ENCODE results near the gene FCAMR.
A peak's percentile ranks its signal among the peaks of the same experiment; 100 is the strongest.

The FCAMR gene

DNA sequence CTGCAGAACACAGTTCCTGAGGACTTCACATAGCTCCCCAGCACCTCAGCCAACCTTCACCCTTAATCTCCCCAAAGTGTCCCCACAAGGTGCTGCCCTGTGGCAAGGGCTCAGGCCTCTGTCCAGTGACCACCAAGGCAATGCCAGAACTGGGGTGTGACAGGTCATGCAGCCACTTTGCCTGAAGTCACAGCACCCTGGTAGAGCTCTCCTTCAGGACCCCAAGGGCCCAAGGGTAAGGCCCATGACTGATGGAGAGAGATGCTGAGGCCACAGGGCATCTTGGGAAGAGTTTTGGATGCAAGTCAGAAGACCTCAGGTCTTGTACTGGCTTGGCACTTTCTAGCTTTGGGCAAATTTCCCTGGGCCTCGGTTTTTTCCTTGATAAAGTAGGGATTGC lies 47.7 kb downstream of the FCAMR start:
- WGBS (ENCODE audit: insufficient coverage, insufficient read length) = no CpG with 5 or more reads among the region's 1 CpG
- no peaks in the 10 kb centered on the region for H3K36me3 ChIP-seq (ENCODE audit: control insufficient read depth, insufficient read depth, low read length)

DNA sequence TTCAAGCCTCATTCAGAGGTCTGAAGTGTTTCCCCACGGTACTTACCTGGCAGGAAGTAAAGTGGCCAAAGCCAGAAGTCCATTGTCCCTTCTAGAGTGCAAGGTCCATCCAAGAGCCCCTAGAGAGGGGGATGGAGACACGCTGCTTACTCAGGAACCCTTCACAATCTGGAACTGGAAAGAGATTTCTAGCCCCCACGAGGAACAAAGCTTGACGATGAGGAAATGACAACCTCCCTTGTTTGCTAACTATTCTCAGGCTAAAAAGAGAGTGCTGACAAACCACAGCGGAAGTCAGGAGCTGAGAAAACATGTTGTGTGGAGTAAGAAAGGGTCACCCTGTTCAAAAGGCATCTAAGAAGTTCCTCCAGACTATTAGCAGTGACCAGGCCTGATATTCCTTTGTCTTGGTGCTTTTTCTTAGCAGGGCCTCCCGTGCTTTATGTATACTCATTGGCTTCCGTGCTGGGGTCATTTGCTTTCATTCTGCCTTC lies 48.4 kb downstream of the FCAMR start, which contains the start of gene FCMR:
FCMR (minus strand) TSS at position 170 of the 494 bp plus-strand sequence; CDS start at position 83, 87 bp downstream.
- Histone ChIP-seq H3K9me3 (ENCODE audit: control insufficient read depth, insufficient read depth, low read length) (no peaks in the 10 kb centered on the region), H3K36me3 (ENCODE audit: control insufficient read depth, insufficient read depth, low read length) (no peaks in the 10 kb centered on the region), H3K4me1 (ENCODE audit: control insufficient read depth, insufficient read depth, low read length) (no peaks in the 10 kb centered on the region), H3K27ac (ENCODE audit: low read length) (no peak within 1 kb of the TSS), H3K27me3 (ENCODE audit: control insufficient read depth, insufficient read depth, low read length) (no peaks in the 10 kb centered on the region), H3K4me3 (ENCODE audit: low read length) (no peak within 1 kb of the TSS)
- DNase-seq (ENCODE audit: low read depth, low spot score) = no peak
- WGBS (ENCODE audit: insufficient coverage, insufficient read length) = no CpG with 5 or more reads among the region's 7 CpGs

More for the DNA sequence above, 47.7 kb downstream of the FCAMR start:
- H3K27ac ChIP-seq (ENCODE audit: low read length) = no peak overlapping the region
- H3K4me1 ChIP-seq (ENCODE audit: control insufficient read depth, insufficient read depth, low read length) = no peaks in the 10 kb centered on the region
- H3K4me3 ChIP-seq (ENCODE audit: low read length) = no peak overlapping the region
- no peaks in the 10 kb centered on the region for H3K27me3 ChIP-seq (ENCODE audit: control insufficient read depth, insufficient read depth, low read length)
- no peaks in the 10 kb centered on the region for H3K9me3 ChIP-seq (ENCODE audit: control insufficient read depth, insufficient read depth, low read length)
- DNase-seq (ENCODE audit: low read depth, low spot score) = no peak

DNA sequence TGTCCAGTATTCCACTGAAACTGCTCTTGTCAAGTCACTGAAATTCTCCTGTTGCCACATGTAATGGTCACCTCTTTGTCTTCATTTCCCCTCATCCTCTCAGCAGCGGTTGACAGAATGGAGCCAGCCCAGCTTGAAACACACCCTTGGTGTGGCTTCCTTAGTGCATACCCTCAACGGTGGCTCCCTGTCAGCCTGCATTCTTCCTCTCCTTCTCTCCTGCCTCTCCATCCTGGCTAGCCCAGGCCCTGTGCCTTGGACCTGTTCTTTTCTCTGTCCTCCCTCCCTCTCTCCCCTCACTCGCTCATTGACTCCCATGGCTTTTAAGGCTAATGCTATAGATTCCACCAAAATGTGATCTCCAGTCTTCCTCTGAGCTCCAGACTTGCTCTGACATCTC lies 52.2 kb downstream of the FCAMR start:
- no peak overlapping the region for H3K4me3 ChIP-seq (ENCODE audit: low read length)
- no CpG with 5 or more reads among the region's 3 CpGs for WGBS (ENCODE audit: insufficient coverage, insufficient read length)

DNA sequence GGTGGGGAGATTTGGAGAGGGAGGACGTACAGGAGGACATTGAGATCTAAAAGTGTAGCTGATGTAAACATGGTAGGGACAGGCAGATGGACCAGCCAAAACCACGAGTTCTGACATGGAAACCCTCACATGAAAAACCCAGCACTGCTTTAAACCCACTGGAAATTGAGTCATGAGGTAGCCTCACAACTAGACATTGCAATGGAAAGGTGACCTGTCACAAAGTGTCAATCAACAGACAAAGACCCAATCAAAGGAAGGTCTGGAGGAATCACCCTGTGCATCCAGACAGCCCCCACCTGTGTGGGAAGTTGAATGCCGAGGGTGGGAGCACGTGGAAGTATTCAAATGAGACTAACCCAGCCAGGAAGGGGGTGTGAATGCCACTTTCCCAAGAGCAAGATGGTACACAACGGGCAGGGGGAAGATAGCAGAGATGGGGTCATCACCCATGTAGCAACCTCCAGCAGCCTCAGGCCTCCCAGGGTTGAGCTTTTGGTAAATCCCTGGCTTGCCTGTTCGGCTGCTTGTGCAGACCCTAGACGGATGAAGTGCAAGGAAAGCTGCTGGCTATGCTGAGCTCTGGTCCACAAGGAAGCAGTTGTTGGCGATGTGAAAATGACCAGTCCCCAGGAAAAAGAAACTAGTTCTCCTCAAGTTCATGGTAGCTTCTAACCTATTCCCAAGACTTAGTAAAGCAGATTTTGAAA lies 54.1 kb downstream of the FCAMR start:
- H3K4me1 ChIP-seq (ENCODE audit: control insufficient read depth, insufficient read depth, low read length) = no peaks in the 10 kb centered on the region
- H3K9me3 ChIP-seq (ENCODE audit: control insufficient read depth, insufficient read depth, low read length) = no peaks in the 10 kb centered on the region
- WGBS (ENCODE audit: insufficient coverage, insufficient read length) = no CpG with 5 or more reads among the region's 8 CpGs
- no peak for DNase-seq (ENCODE audit: low read depth, low spot score)
- no peak overlapping the region for H3K27ac ChIP-seq (ENCODE audit: low read length)
- H3K27me3 ChIP-seq (ENCODE audit: control insufficient read depth, insufficient read depth, low read length) = no peaks in the 10 kb centered on the region
- no peaks in the 10 kb centered on the region for H3K36me3 ChIP-seq (ENCODE audit: control insufficient read depth, insufficient read depth, low read length)
- H3K4me3 ChIP-seq (ENCODE audit: low read length) = no peak overlapping the region

More for the DNA sequence above, 52.2 kb downstream of the FCAMR start:
- Histone ChIP-seq H3K9me3 (ENCODE audit: control insufficient read depth, insufficient read depth, low read length) (no peaks in the 10 kb centered on the region), H3K27me3 (ENCODE audit: control insufficient read depth, insufficient read depth, low read length) (no peaks in the 10 kb centered on the region), H3K4me1 (ENCODE audit: control insufficient read depth, insufficient read depth, low read length) (no peaks in the 10 kb centered on the region), H3K27ac (ENCODE audit: low read length) (no peak overlapping the region), H3K36me3 (ENCODE audit: control insufficient read depth, insufficient read depth, low read length) (no peaks in the 10 kb centered on the region)
- no peak for DNase-seq (ENCODE audit: low read depth, low spot score)

DNA sequence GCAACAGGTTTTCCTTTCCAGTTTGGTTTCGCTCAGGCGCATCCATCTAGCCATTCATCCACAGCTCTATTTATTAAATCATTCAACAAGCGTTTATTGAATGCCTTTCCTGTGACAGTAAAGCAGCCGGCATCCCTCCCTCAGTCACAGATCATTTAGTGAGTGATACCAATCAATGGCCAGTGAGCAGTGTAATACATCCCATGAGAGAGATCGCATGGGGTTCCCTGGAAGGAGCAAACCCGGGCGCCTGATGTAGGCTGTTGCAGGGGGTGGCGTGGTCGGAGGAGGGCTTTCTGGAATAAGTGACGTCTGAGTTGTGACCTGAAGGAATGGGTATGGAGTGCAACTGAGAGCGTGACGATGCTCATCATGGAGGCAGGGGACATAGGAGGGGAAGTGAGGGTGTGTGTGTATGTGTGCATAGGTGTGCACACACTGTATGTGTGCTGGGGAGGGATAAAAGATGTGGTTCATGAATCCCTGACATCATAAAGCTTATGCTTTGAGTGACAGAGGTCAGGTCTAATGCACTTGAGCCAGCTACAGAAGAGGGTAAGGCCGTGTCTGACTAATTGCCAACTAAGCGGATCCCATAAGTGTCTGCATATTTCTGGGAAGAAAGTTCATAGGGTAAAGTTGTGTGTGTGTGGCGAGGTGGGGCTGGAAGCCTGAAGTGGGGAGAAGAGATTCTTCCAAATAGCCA lies 55.1 kb downstream of the FCAMR start:
- no peak overlapping the region for H3K4me3 ChIP-seq (ENCODE audit: low read length)
- H3K27me3 ChIP-seq (ENCODE audit: control insufficient read depth, insufficient read depth, low read length) = no peaks in the 10 kb centered on the region
- DNase-seq (ENCODE audit: low read depth, low spot score) = no peak
- WGBS (ENCODE audit: insufficient coverage, insufficient read length) = no CpG with 5 or more reads among the region's 15 CpGs
- H3K4me1 ChIP-seq (ENCODE audit: control insufficient read depth, insufficient read depth, low read length) = no peaks in the 10 kb centered on the region
- H3K27ac ChIP-seq (ENCODE audit: low read length) = no peak overlapping the region
- H3K9me3 ChIP-seq (ENCODE audit: control insufficient read depth, insufficient read depth, low read length) = no peaks in the 10 kb centered on the region
- no peaks in the 10 kb centered on the region for H3K36me3 ChIP-seq (ENCODE audit: control insufficient read depth, insufficient read depth, low read length)

DNA sequence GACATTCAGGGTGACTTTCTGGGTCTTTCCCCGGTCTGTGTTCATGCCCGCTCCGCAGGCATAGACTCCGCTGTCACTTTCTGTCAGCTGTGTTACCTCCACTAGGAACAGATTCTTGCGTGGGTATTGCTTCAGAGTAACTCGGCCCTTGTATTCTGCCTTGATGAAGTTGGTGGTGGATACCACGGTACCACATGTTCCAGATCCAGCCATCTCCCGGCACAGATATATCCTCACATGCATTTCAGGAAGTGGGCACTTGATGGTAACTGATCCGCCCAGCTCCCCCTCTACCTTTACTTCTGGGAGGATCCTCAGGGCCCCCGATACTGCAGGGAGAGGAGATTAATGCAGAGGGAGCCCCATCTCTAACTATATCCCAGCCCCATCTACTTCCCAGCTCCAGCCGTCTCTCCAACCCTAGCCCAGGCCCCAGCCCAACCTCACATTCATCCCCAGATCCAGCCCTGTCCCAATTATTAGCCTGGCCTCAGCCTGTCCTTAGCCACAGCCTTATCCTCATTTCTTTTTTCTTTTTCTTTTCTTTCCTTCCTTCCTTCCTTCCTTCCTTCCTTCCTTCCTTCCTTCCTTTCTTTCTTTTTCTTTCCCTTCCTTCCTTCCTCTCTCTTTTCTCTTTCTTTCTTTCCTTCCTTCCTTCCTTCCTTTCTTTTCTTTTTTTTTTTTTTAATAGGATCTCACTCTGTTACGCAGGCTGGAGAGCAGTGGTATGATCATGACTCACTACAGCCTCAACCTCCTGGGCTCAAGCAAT lies 56.3 kb downstream of the FCAMR start:
- Histone ChIP-seq H3K27me3 (ENCODE audit: control insufficient read depth, insufficient read depth, low read length) (no peaks in the 10 kb centered on the region; the same call in 1 of the 2 replicates), H3K27ac (ENCODE audit: low read length) (no peak overlapping the region), H3K4me3 (ENCODE audit: low read length) (no peak overlapping the region), H3K4me1 (ENCODE audit: control insufficient read depth, insufficient read depth, low read length) (peaks cover 1% of the 10 kb centered on the region; the same call in 1 of the 2 replicates), H3K36me3 (ENCODE audit: control insufficient read depth, insufficient read depth, low read length) (no peaks in the 10 kb centered on the region), H3K9me3 (ENCODE audit: control insufficient read depth, insufficient read depth, low read length) (no peaks in the 10 kb centered on the region)
- DNase-seq (ENCODE audit: low read depth, low spot score) = no peak
- WGBS (ENCODE audit: insufficient coverage, insufficient read length) = no CpG with 5 or more reads among the region's 12 CpGs

DNA sequence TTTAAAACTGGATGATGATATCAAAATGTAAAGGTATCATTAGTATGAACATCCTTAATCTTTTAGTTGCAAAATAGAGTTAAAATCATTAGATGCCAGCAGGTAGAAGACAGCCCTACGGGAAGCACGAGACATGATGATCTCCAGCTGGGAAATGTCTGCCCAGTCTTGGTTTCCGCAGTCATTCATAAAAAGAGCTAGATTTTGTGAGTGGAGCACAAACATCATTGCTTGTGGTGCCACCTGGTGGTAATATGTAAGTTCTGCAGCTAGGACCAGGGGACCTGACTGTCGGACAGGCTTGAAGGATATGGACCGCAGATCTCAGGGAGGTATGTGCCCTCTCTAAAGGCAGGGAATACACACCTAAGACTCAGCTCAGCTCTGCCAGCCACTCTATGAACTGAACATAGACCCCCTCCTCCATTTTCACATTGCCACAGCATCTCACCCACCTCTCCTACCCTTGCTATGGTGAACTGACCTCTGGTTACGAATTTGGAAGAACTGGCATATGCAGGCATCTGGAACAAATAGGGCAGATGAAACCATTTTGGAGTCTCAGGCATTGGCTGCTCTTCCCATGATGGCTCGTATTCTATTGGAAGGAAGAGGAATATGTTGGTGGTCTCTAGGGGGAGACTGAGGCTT lies 57.7 kb downstream of the FCAMR start:
- Histone ChIP-seq H3K27me3 (ENCODE audit: control insufficient read depth, insufficient read depth, low read length) (no peaks in the 10 kb centered on the region; the same call in 1 of the 2 replicates), H3K4me3 (ENCODE audit: low read length) (no peak overlapping the region), H3K36me3 (ENCODE audit: control insufficient read depth, insufficient read depth, low read length) (no peaks in the 10 kb centered on the region), H3K27ac (ENCODE audit: low read length) (no peak overlapping the region), H3K9me3 (ENCODE audit: control insufficient read depth, insufficient read depth, low read length) (no peaks in the 10 kb centered on the region), H3K4me1 (ENCODE audit: control insufficient read depth, insufficient read depth, low read length) (peaks cover 1% of the 10 kb centered on the region; the same call in 1 of the 2 replicates)
- no CpG with 5 or more reads among the region's 7 CpGs for WGBS (ENCODE audit: insufficient coverage, insufficient read length)
- peak; percentile 58 for DNase-seq (ENCODE audit: low read depth, low spot score)

DNA sequence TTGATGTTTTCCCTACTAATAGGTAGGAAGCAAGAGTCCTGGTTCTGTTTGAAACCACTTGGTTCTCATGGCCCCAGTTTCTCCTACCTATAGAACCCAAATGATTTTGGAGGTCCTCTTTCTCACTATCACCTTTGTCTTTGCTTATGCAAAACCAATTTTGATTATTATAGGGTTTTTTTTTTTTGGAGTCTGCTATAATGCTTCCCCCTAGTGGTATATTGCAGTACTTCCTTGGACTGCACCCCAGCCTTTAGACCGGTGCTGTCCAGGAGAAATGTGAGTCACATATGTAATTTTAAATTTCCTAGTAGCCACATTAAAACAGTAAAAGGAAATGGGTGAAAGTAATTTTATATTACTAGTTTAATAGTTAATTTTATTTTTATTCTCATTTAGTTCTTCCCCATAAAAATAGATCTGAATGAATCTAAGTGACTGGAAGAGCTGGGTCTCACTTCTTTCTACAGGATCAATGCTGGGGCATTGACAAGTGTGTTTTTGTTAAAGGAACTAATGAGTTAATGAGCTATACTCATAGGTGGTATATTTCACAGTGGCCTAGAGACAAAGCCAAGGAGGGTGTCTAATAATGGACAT lies 59.1 kb downstream of the FCAMR start:
- H3K4me1 ChIP-seq (ENCODE audit: control insufficient read depth, insufficient read depth, low read length) = peaks cover 1% of the 10 kb centered on the region; the same call in 1 of the 2 replicates
- no peaks in the 10 kb centered on the region for H3K9me3 ChIP-seq (ENCODE audit: control insufficient read depth, insufficient read depth, low read length)
- no peaks in the 10 kb centered on the region for H3K36me3 ChIP-seq (ENCODE audit: control insufficient read depth, insufficient read depth, low read length)
- no peak for DNase-seq (ENCODE audit: low read depth, low spot score)
- H3K27me3 ChIP-seq (ENCODE audit: control insufficient read depth, insufficient read depth, low read length) = no peaks in the 10 kb centered on the region; the same call in 1 of the 2 replicates
- H3K27ac ChIP-seq (ENCODE audit: low read length) = no peak overlapping the region
- no CpG with 5 or more reads among the region's 1 CpG for WGBS (ENCODE audit: insufficient coverage, insufficient read length)
- H3K4me3 ChIP-seq (ENCODE audit: low read length) = no peak overlapping the region

DNA sequence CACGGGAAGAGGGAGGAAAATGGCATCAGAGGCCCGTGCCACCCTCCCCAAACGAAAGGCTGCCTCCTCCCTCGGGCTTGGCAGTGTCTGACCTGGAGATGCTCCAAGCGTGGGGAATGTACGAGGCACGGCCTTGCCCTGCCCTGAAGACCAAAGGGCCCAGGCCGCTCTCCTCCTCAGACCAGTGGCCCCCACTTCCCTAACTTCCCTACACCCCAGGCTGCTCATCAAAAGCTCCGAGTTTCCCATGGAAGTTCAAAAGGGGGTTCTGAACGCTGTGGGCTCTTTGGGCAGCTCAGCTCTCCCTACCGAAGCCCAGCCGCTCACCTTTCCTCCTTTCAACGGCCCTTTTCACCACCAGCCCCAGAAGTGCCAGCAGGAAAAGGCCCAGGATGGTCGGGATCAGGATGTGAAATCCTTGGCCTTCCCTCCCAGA lies 60.4 kb downstream of the FCAMR start:
- Histone ChIP-seq H3K27ac (ENCODE audit: low read length) (no peak overlapping the region), H3K27me3 (ENCODE audit: control insufficient read depth, insufficient read depth, low read length) (no peaks in the 10 kb centered on the region; the same call in 1 of the 2 replicates), H3K9me3 (ENCODE audit: control insufficient read depth, insufficient read depth, low read length) (no peaks in the 10 kb centered on the region), H3K4me3 (ENCODE audit: low read length) (peak overlapping the region; percentile 62; the same call in 1 of the 2 replicates), H3K36me3 (ENCODE audit: control insufficient read depth, insufficient read depth, low read length) (no peaks in the 10 kb centered on the region), H3K4me1 (ENCODE audit: control insufficient read depth, insufficient read depth, low read length) (peaks cover 1% of the 10 kb centered on the region; the same call in 1 of the 2 replicates)
- WGBS (ENCODE audit: insufficient coverage, insufficient read length) = no CpG with 5 or more reads among the region's 14 CpGs
- DNase-seq (ENCODE audit: low read depth, low spot score) = no peak

Measured in iPS DF 6.9 (cell line).